Liver (tissue), 9 donors: Measurements from ENCODE around the gene RPS6KB1. TPM values are rescaled to one million over a fixed set of nuclear protein-coding genes. Genes with fewer than 3 reads are reported as not detected.

Source experiments
- DNase-seq: peaks from one replicate; pipeline ENCODE4 v3.0.0-alpha.2; 2017; ENCODE audit warnings: low spot score
- H3K27ac ChIP-seq, 2 donors: one replicate each; pipeline ENCODE4 v1.7.0; 2013; ENCODE audit warnings: inconsistent platforms in 2 of 2, low read length in 2 of 2, control low read depth in 1 of 2, low read depth in 1 of 2, mild to moderate bottlenecking in 1 of 2
- H3K27me3 ChIP-seq, 4 donors: one replicate each; pipeline versions ENCODE4 v1.6.1 to v1.7.0; 2013; ENCODE audit warnings: low read length in 3 of 4, inconsistent platforms in 1 of 4, mild to moderate bottlenecking in 1 of 4, moderate library complexity in 1 of 4; ENCODE audit not compliant: control insufficient read depth in 4 of 4, insufficient read depth in 4 of 4
- H3K36me3 ChIP-seq, 4 donors: one replicate each; pipeline versions ENCODE4 v1.6.1 to v1.7.0; 2013; ENCODE audit warnings: low read length in 3 of 4, mild to moderate bottlenecking in 3 of 4, low read depth in 1 of 4, moderate library complexity in 1 of 4; ENCODE audit not compliant: control insufficient read depth in 4 of 4, insufficient read depth in 3 of 4
- H3K4me1 ChIP-seq, 4 donors: one replicate each; pipeline versions ENCODE4 v1.6.1 to v1.7.0; 2013; ENCODE audit warnings: low read length in 3 of 4, mild to moderate bottlenecking in 3 of 4, moderate library complexity in 1 of 4; ENCODE audit not compliant: control insufficient read depth in 4 of 4, insufficient read depth in 4 of 4
- H3K4me3 ChIP-seq, 3 donors: one replicate each; pipeline versions ENCODE4 v1.6.1 to v1.7.0; 2013; ENCODE audit warnings: low read length in 3 of 3, control low read depth in 1 of 3, low read depth in 1 of 3, mild to moderate bottlenecking in 1 of 3
- H3K9ac ChIP-seq, 2 donors: one replicate each; pipeline ENCODE4 v1.7.0; 2013; ENCODE audit warnings: low read length in 2 of 2, mild to moderate bottlenecking in 2 of 2, moderate library complexity in 2 of 2, control low read depth in 1 of 2, low read depth in 1 of 2
- H3K9me3 ChIP-seq, 4 donors: one replicate each; pipeline versions ENCODE4 v1.6.1 to v1.7.0; 2013; ENCODE audit warnings: low read length in 3 of 4; ENCODE audit not compliant: control insufficient read depth in 4 of 4
- EGR1 ChIP-seq, 2 donors: IDR thresholded peaks; 2 replicates each; pipeline ENCODE4 v1.6.1; 2016 to 2018; ENCODE audit warnings: antibody characterized with exemption in 2 of 2, low read depth in 2 of 2
- FOXA1 ChIP-seq: IDR thresholded peaks from 2 replicates; pipeline ENCODE4 v1.6.1; 2016; ENCODE audit warnings: antibody characterized with exemption
- GABPA ChIP-seq, 2 donors: IDR thresholded peaks in 1 of 2; conservative IDR thresholded peaks in 1 of 2; 2 replicates each; pipeline ENCODE4 v1.6.1; 2016; ENCODE audit warnings: antibody characterized with exemption in 2 of 2, mild to moderate bottlenecking in 1 of 2, moderate library complexity in 1 of 2
- HNF4A ChIP-seq, 2 donors: conservative IDR thresholded peaks; 2 replicates each; pipeline ENCODE4 v1.6.1; 2016; ENCODE audit warnings: antibody characterized with exemption in 2 of 2, mild to moderate bottlenecking in 2 of 2
- MAX ChIP-seq: IDR thresholded peaks from 2 replicates; pipeline ENCODE4 v1.6.1; 2016; ENCODE audit warnings: antibody characterized with exemption
- RAD21 ChIP-seq, 2 donors: IDR thresholded peaks; 2 replicates each; pipeline ENCODE4 v1.6.1; 2016; ENCODE audit warnings: antibody characterized with exemption in 2 of 2, mild to moderate bottlenecking in 2 of 2
- RXRA ChIP-seq, 2 donors: IDR thresholded peaks; 2 replicates each; pipeline ENCODE4 v1.6.1; 2017 to 2018; ENCODE audit warnings: antibody characterized with exemption in 2 of 2, mild to moderate bottlenecking in 1 of 2
- SP1 ChIP-seq: IDR thresholded peaks from 2 replicates; pipeline ENCODE4 v1.6.1; 2018; ENCODE audit warnings: antibody characterized with exemption, mild to moderate bottlenecking
- YY1 ChIP-seq: IDR thresholded peaks from 2 replicates; pipeline ENCODE4 v1.6.1; 2016; ENCODE audit warnings: antibody characterized with exemption, mild to moderate bottlenecking
- ZBTB33 ChIP-seq: IDR thresholded peaks from 2 replicates; pipeline ENCODE4 v1.6.1; 2016; ENCODE audit warnings: antibody characterized with exemption
- WGBS: extraction: QIAGEN DNeasy Blood & Tissue Kit; methylation state at CpG from one replicate; pipeline ENCODE4 v1.1.7; 2013; 5-methylcytosine and 5-hydroxymethylcytosine counted together
- polyA plus RNA-seq, 2 donors: library from polyadenylated mRNA; stranded (reverse) in 1 of 2; unstranded in 1 of 2; fragments of 200-250 nt in 1 of 2; fragments of >200 nt in 1 of 2; fragmentation: Nextera tagmentation in 1 of 2; extraction: Ambion mirVana in 1 of 2; gene quantifications; one replicate each; pipeline versions ENCODE4 v1.2.1 to v1.2.3, GENCODE V29; 2013 to 2015
- total RNA-seq, 2 donors: library from RNA; depleted of rRNA; stranded (reverse); fragments of >200 nt; gene quantifications; one replicate each; pipeline ENCODE4 v1.2.3, GENCODE V29; 2014
- donor health status: healthy.
- donor health status: healthy.
- donor health status: healthy.
- donor health status: healthy.
- donor health status: healthy.

Gene RPS6KB1
- total and polyA plus RNA-seq, 4 donors, result 5.6 to 22.1 (median 15.3) TPM

GRCh38 chr17:59888145-59888750 is 4.7 kb upstream of the RPS6KB1 start:
- peaks cover 6 to 22% (median 15%) of the 10 kb centered on the region in 4 donors for H3K36me3 ChIP-seq

GRCh38 chr17:59890720-59891119 is 2.2 kb upstream of the RPS6KB1 start:
- H3K4me1 ChIP-seq, result peaks cover 0 to 17% (median 16%) of the 10 kb centered on the region in 4 donors
- H3K27ac ChIP-seq, result no peak overlapping the region
- TF ChIP-seq ZBTB33, result no peak
- no peak for TF ChIP-seq HNF4A (conservative IDR thresholded peaks at IDR 0.05)
- no peak for TF ChIP-seq GABPA (IDR thresholded peaks at IDR 0.05 in 1 of 2, conservative IDR thresholded peaks at IDR 0.05 in 1 of 2)
- no peak for TF ChIP-seq RAD21 (IDR thresholded peaks at IDR 0.05)
- TF ChIP-seq SP1, result no peak
- TF ChIP-seq YY1, result no peak
- TF ChIP-seq MAX, result no peak
- no peak overlapping the region for H3K9ac ChIP-seq
- no peaks in the 10 kb centered on the region for H3K27me3 ChIP-seq
- DNase-seq, result no peak
- no peaks in the 10 kb centered on the region for H3K9me3 ChIP-seq
- 94% methylated on average over 2 of the region's 2 CpGs for WGBS
- H3K4me3 ChIP-seq, result no peak overlapping the region
- peaks cover 0 to 7% (median 5%) of the 10 kb centered on the region in 4 donors for H3K36me3 ChIP-seq

More at GRCh38 chr17:59888145-59888750, 4.7 kb upstream of the RPS6KB1 start:
- Histone ChIP-seq H3K4me1 (peaks cover 0 to 8% (median 7%) of the 10 kb centered on the region in 4 donors), H3K9ac (no peak overlapping the region), H3K27ac (no peak overlapping the region), H3K4me3 (no peak overlapping the region), H3K27me3 (no peaks in the 10 kb centered on the region), H3K9me3 (no peaks in the 10 kb centered on the region)
- 98% methylated on average over 8 of the region's 8 CpGs for WGBS
- DNase-seq, result no peak
- TF ChIP-seq HNF4A (conservative IDR thresholded peaks at IDR 0.05) (no peak), RXRA (IDR thresholded peaks at IDR 0.05) (no peak)

GRCh38 chr17:59892251-59892923 is 534 bp upstream of the RPS6KB1 start:
- H3K9ac ChIP-seq, result peak overlapping the region; percentile 95 to 99
- no peaks in the 10 kb centered on the region for H3K9me3 ChIP-seq
- H3K4me1 ChIP-seq, result peaks cover 0 to 17% (median 16%) of the 10 kb centered on the region in 4 donors
- H3K36me3 ChIP-seq, result peaks cover 0 to 5% (median 3%) of the 10 kb centered on the region in 4 donors
- H3K27ac ChIP-seq, result peak overlapping the region; percentile 67 to 82
- DNase-seq, result peak; percentile 60
- H3K27me3 ChIP-seq, result no peaks in the 10 kb centered on the region
- TF ChIP-seq FOXA1, result no peak
- no peak for TF ChIP-seq YY1
- no peak for TF ChIP-seq EGR1 (IDR thresholded peaks at IDR 0.05; ENCODE audit: low read depth in 2 of 2)
- TF ChIP-seq SP1, result peak; percentile 48
- TF ChIP-seq RAD21 (IDR thresholded peaks at IDR 0.05), result peak; percentile 9 to 15
- no peak for TF ChIP-seq ZBTB33
- TF ChIP-seq HNF4A (conservative IDR thresholded peaks at IDR 0.05), result peak in 1 of 2 donors; percentile 24
- H3K4me3 ChIP-seq, result peak overlapping the region; percentile 71 to 94 (median 71)
- whole genome bisulfite sequencing, result 6% methylated on average over 25 of the region's 25 CpGs
